GM18907 (cell line): ENCODE results near the gene NF2.
A peak's percentile ranks its signal among the peaks of the same experiment; 100 is the strongest.
"Not testable (repeated sequence)": the region's sequence is repeated elsewhere in the genome, so short reads cannot be mapped to it uniquely, and the experiment has no call there.

Source experiments
- ATAC-seq: cut with Tn5 transposase; IDR thresholded peaks from one replicate; pipeline ENCODE4 v1.9.1; 2021; ENCODE audit warnings: mild to moderate bottlenecking, moderate library complexity; ENCODE audit not compliant: unreplicated experiment

Gene NF2

GRCh38 chr22:29603358-29604075 lies at the start of gene NF2:
NF2 (plus strand) TSS chr22:29603633; CDS start chr22:29603999, 366 bp downstream.
- peak; percentile 96 for ATAC-seq

- no peak for ATAC-seq
Measured at GRCh38 chr22:29555065-29555644, 48.3 kb upstream of the NF2 start.

- ATAC-seq, result no peak
Measured at GRCh38 chr22:29559030-29559429, 44.4 kb upstream of the NF2 start.

- ATAC-seq, result no peak
Measured at GRCh38 chr22:29559853-29560252, 43.6 kb upstream of the NF2 start.

GRCh38 chr22:29563652-29564460 lies 39.6 kb upstream of the NF2 start:
- ATAC-seq, result no peak

- ATAC-seq, result not testable (repeated sequence)
Measured at GRCh38 chr22:29566513-29566912, 36.9 kb upstream of the NF2 start.

GRCh38 chr22:29567338-29567737 lies 36.1 kb upstream of the NF2 start:
- ATAC-seq, result no peak

- ATAC-seq, result no peak
Measured at GRCh38 chr22:29569011-29569678, 34.3 kb upstream of the NF2 start.

- ATAC-seq, result no peak
Measured at GRCh38 chr22:29570456-29570855, 33.0 kb upstream of the NF2 start.

- ATAC-seq, result no peak
Measured at GRCh38 chr22:29570912-29571549, 32.4 kb upstream of the NF2 start.

GRCh38 chr22:29574762-29575450 lies 28.5 kb upstream of the NF2 start:
- ATAC-seq, result no peak

- no peak for ATAC-seq
Measured at GRCh38 chr22:29578462-29579200, 24.8 kb upstream of the NF2 start.

- peak; percentile 4 for ATAC-seq
Measured at GRCh38 chr22:29580200-29580810, 23.1 kb upstream of the NF2 start.

- no peak for ATAC-seq
Measured at GRCh38 chr22:29581799-29582198, 21.6 kb upstream of the NF2 start.

- ATAC-seq, result no peak
Measured at GRCh38 chr22:29584975-29585374, 18.5 kb upstream of the NF2 start.

GRCh38 chr22:29586193-29586705 lies 17.2 kb upstream of the NF2 start:
- not testable (repeated sequence) for ATAC-seq

- ATAC-seq, result no peak
Measured at GRCh38 chr22:29587938-29588699, 15.3 kb upstream of the NF2 start.

- ATAC-seq, result no peak
Measured at GRCh38 chr22:29593923-29594322, 9.5 kb upstream of the NF2 start.
